SK-N-MC (cell line): Measurements from ENCODE around the gene CACNA1A.
A peak's percentile ranks its signal among the peaks of the same experiment; 100 is the strongest.

Experiments
- DNase-seq: peaks from one replicate; pipeline ENCODE4 v3.0.0-alpha.2; 2011; ENCODE audit warnings: low read depth, low spot score
- H3K27ac ChIP-seq: fragments of 200-600 bp; sonication (generic); 2 replicates; pipeline ENCODE4 v1.5.1; 2016; ENCODE audit warnings: mixed run types
- H3K36me3 ChIP-seq: fragments of 200-600 bp; sonication (generic); 2 replicates; pipeline ENCODE4 v1.6.1; 2017; ENCODE audit warnings: antibody characterized with exemption, low read length, mixed read lengths; ENCODE audit not compliant: insufficient read depth
- H3K4me3 ChIP-seq: fragments of 200-600 bp; sonication (generic); 2 replicates; pipeline ENCODE4 v1.5.1; 2016
- H3K9ac ChIP-seq: fragments of 200-600 bp; sonication (generic); 2 replicates; pipeline ENCODE4 v1.8.0; 2017; ENCODE audit warnings: mixed run types, mixed read lengths; ENCODE audit not compliant: insufficient read length
- H3K9me3 ChIP-seq: fragments of 200-600 bp; sonication (generic); 2 replicates; pipeline ENCODE4 v1.6.1; 2017; ENCODE audit warnings: low read depth, mild to moderate bottlenecking, antibody characterized with exemption, low read length, moderate library complexity, mixed read lengths
- EZH2 ChIP-seq: fragments of 200-600 bp; sonication (generic); IDR thresholded peaks from one replicate; pipeline ENCODE4 v1.6.1; 2017; ENCODE audit warnings: antibody characterized with exemption
- FOXP2 ChIP-seq: optimal IDR thresholded peaks from 2 replicates; pipeline ENCODE3; 2011; ENCODE audit warnings: mild to moderate bottlenecking, moderate library complexity; ENCODE audit not compliant: insufficient read depth; ENCODE audit errors: extremely low read length, control extremely low read depth
- POLR2AphosphoS5 ChIP-seq: IDR thresholded peaks from 2 replicates; pipeline ENCODE4 v1.6.1; 2012; ENCODE audit warnings: mild to moderate bottlenecking, low read depth, low read length, borderline replicate concordance

Gene CACNA1A

GRCh38 chr19:13165162-13165997 lies 340.9 kb downstream of the CACNA1A start:
- Histone ChIP-seq H3K4me3 (peak overlapping the region; percentile 77), H3K27ac (peak overlapping the region; percentile 98), H3K9ac (peak overlapping the region; percentile 61), H3K36me3 (no peaks in the 10 kb centered on the region), H3K9me3 (no peaks in the 10 kb centered on the region)
- DNase-seq, result no peak
- no peak for TF ChIP-seq FOXP2
- TF ChIP-seq EZH2, result no peak
- peak; percentile 42; the same call in 1 of the 2 replicates for TF ChIP-seq POLR2AphosphoS5

GRCh38 chr19:13164343-13165161 lies 341.7 kb downstream of the CACNA1A start:
- Histone ChIP-seq H3K9ac (peak overlapping the region; percentile 61), H3K4me3 (peak overlapping the region; percentile 77), H3K27ac (peak overlapping the region; percentile 98), H3K9me3 (no peaks in the 10 kb centered on the region), H3K36me3 (no peaks in the 10 kb centered on the region)
- no peak for DNase-seq
- TF ChIP-seq FOXP2 (no peak), POLR2AphosphoS5 (peak; percentile 36; the same call in 1 of the 2 replicates)

GRCh38 chr19:13163609-13164342 lies 342.5 kb downstream of the CACNA1A start:
- peak overlapping the region; percentile 81 for H3K9ac ChIP-seq
- H3K4me3 ChIP-seq, result peak overlapping the region; percentile 77
- TF ChIP-seq POLR2AphosphoS5 (no peak), FOXP2 (no peak), EZH2 (no peak)
- no peaks in the 10 kb centered on the region for H3K36me3 ChIP-seq
- DNase-seq, result no peak
- H3K9me3 ChIP-seq, result no peaks in the 10 kb centered on the region
- H3K27ac ChIP-seq, result peak overlapping the region; percentile 98

- peak overlapping the region; percentile 98 for H3K27ac ChIP-seq
- H3K4me3 ChIP-seq, result peak overlapping the region; percentile 77
- H3K9me3 ChIP-seq, result no peaks in the 10 kb centered on the region
- TF ChIP-seq POLR2AphosphoS5 (peak; percentile 61), FOXP2 (no peak)
- no peaks in the 10 kb centered on the region for H3K36me3 ChIP-seq
- peak; percentile 94 for DNase-seq
- peak overlapping the region; percentile 81 for H3K9ac ChIP-seq
Measured at GRCh38 chr19:13162724-13163608, 343.3 kb downstream of the CACNA1A start.

GRCh38 chr19:13160557-13160956 lies 345.7 kb downstream of the CACNA1A start:
- Histone ChIP-seq H3K36me3 (no peaks in the 10 kb centered on the region), H3K9me3 (no peaks in the 10 kb centered on the region), H3K27ac (no peak overlapping the region), H3K9ac (no peak overlapping the region), H3K4me3 (no peak overlapping the region)
- TF ChIP-seq POLR2AphosphoS5, result no peak
- DNase-seq, result no peak

GRCh38 chr19:13159713-13160112 lies 346.6 kb downstream of the CACNA1A start:
- H3K9me3 ChIP-seq, result no peaks in the 10 kb centered on the region
- TF ChIP-seq EZH2 (no peak), FOXP2 (no peak), POLR2AphosphoS5 (no peak)
- H3K27ac ChIP-seq, result no peak overlapping the region; the same call in 1 of the 2 replicates
- no peaks in the 10 kb centered on the region for H3K36me3 ChIP-seq
- H3K9ac ChIP-seq, result no peak overlapping the region
- H3K4me3 ChIP-seq, result no peak overlapping the region
- DNase-seq, result no peak
